ENCODE measurements around the gene RGS7.
"Not testable (repeated sequence)": the region's sequence is repeated elsewhere in the genome, so short reads cannot be mapped to it uniquely, and the experiment has no call there.

RGS7 gene

DNA sequence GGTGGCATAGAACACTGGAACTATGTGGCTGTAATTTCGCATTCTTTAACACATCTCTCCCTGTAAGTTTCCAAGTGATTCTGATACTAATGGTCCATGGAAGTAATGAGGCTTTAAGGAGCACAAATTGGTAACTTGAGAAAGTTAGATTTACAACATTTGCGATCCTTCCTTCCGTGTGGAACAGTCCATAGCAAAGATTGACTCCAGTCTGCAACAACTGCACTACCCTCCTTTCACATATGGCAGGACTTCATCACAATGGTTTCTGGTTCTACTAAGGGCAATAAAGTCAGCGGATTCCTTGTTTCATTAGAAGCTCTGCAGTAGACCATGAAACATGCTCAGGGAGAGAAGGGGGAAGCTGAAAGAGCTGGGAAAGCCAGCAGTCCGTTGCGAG lies 261.2 kb downstream of the RGS7 start:
- H2AK5ac ChIP-seq (ENCODE audit: low read depth, low read length) = no peak overlapping the region
- no peak overlapping the region for H3K18ac ChIP-seq (ENCODE audit: low read length)
- H3K4me2 ChIP-seq (ENCODE audit: insufficient read depth, low read length, poor library complexity, severe bottlenecking) = no peak overlapping the region
- no peak overlapping the region for H4K91ac ChIP-seq (ENCODE audit: low read depth, low read length, poor library complexity)
- no peak overlapping the region for H4K8ac ChIP-seq (ENCODE audit: low read depth, low read length)
- no peak overlapping the region for H3K4me3 ChIP-seq (ENCODE audit: low read length in 2 of 2)
- H3K9ac ChIP-seq (ENCODE audit: low read depth, low read length, poor library complexity) = no peak overlapping the region
- H2BK120ac ChIP-seq (ENCODE audit: low read depth, low read length) = no peak overlapping the region
- H3K27me3 ChIP-seq (ENCODE audit: control insufficient read depth in 3 of 3, insufficient read depth in 3 of 3, low read depth in 1 of 3, low read length in 3 of 3) = no peaks in the 10 kb centered on the region
- H3K9me3 ChIP-seq (replicated peaks in 1 of 2; ENCODE audit: control insufficient read depth in 2 of 2, insufficient read depth in 1 of 2, low read depth in 1 of 2, low read length in 2 of 2) = no peaks in the 10 kb centered on the region
- no peak for DNase-seq (ENCODE audit: low spot score)
- no peak overlapping the region for H2BK12ac ChIP-seq (ENCODE audit: low read length)
- H3K27ac ChIP-seq (replicated peaks; ENCODE audit: low read length) = no peak overlapping the region
- no peak overlapping the region for H3K4ac ChIP-seq (ENCODE audit: low read length)
- H3K14ac ChIP-seq (ENCODE audit: low read length) = no peak overlapping the region
- no peaks in the 10 kb centered on the region for H3K36me3 ChIP-seq (replicated peaks in 1 of 2; ENCODE audit: control insufficient read depth in 2 of 2, insufficient read depth in 2 of 2, low read length in 2 of 2)
- no peak overlapping the region for H2BK5ac ChIP-seq (ENCODE audit: low read length)
- H3K79me1 ChIP-seq (ENCODE audit: low read depth, low read length) = no peaks in the 10 kb centered on the region
- no peak overlapping the region for H3K23ac ChIP-seq (ENCODE audit: low read depth, low read length, poor library complexity)
- no peak overlapping the region for H2BK15ac ChIP-seq (ENCODE audit: low read length)
- H3K4me1 ChIP-seq (ENCODE audit: control insufficient read depth in 2 of 2, insufficient read depth in 1 of 2, low read depth in 1 of 2, low read length in 2 of 2) = no peaks in the 10 kb centered on the region
- no CpG with 5 or more reads among the region's 6 CpGs for WGBS, 2 donors (ENCODE audit: extremely low coverage in 2 of 2, insufficient read length in 2 of 2, insufficient replicate concordance in 1 of 2)
- no peak overlapping the region for H2AFZ ChIP-seq (ENCODE audit: low read length)

DNA sequence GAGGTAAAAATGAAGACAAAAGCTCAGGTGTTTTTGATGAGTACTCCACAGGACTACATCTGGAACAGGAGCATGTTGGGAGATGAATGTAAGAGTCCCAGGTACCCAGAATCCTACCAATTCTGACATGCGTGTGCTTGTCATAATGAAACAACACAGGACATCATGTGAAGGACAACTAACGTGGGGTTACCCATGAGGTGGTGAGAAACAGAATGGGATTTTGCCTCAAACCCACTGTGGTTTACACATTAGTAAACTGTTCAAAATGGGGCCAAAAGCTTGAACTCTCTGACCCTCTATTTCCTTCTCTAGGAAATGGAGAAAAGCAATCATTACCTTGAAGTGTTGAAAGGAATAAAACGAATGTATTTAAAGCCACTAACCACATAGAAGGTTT lies 266.2 kb downstream of the RGS7 start:
- Histone ChIP-seq H2BK5ac (ENCODE audit: low read length) (no peak overlapping the region), H4K8ac (ENCODE audit: low read depth, low read length) (no peak overlapping the region), H3K27me3 (ENCODE audit: control insufficient read depth in 3 of 3, insufficient read depth in 3 of 3, low read depth in 1 of 3, low read length in 3 of 3) (no peaks in the 10 kb centered on the region), H3K27ac (replicated peaks; ENCODE audit: low read length) (no peak overlapping the region), H3K18ac (ENCODE audit: low read length) (no peak overlapping the region), H3K23ac (ENCODE audit: low read depth, low read length, poor library complexity) (no peak overlapping the region), H3K9ac (ENCODE audit: low read depth, low read length, poor library complexity) (no peak overlapping the region), H2AFZ (ENCODE audit: low read length) (no peak overlapping the region), H4K91ac (ENCODE audit: low read depth, low read length, poor library complexity) (no peak overlapping the region), H3K79me1 (ENCODE audit: low read depth, low read length) (no peaks in the 10 kb centered on the region), H3K36me3 (replicated peaks in 1 of 2; ENCODE audit: control insufficient read depth in 2 of 2, insufficient read depth in 2 of 2, low read length in 2 of 2) (no peaks in the 10 kb centered on the region), H3K4me2 (ENCODE audit: insufficient read depth, low read length, poor library complexity, severe bottlenecking) (no peak overlapping the region), H2BK15ac (ENCODE audit: low read length) (no peak overlapping the region), H3K4me1 (ENCODE audit: control insufficient read depth in 2 of 2, insufficient read depth in 1 of 2, low read depth in 1 of 2, low read length in 2 of 2) (no peaks in the 10 kb centered on the region), H3K14ac (ENCODE audit: low read length) (no peak overlapping the region), H2AK5ac (ENCODE audit: low read depth, low read length) (no peak overlapping the region), H3K4ac (ENCODE audit: low read length) (no peak overlapping the region), H3K9me3 (replicated peaks in 1 of 2; ENCODE audit: control insufficient read depth in 2 of 2, insufficient read depth in 1 of 2, low read depth in 1 of 2, low read length in 2 of 2) (no peaks in the 10 kb centered on the region), H3K4me3 (ENCODE audit: low read length in 2 of 2) (no peak overlapping the region), H2BK12ac (ENCODE audit: low read length) (no peak overlapping the region), H2BK120ac (ENCODE audit: low read depth, low read length) (no peak overlapping the region)
- no peak for DNase-seq (ENCODE audit: low spot score)
- WGBS, 2 donors (ENCODE audit: extremely low coverage in 2 of 2, insufficient read length in 2 of 2, insufficient replicate concordance in 1 of 2) = no CpG with 5 or more reads among the region's 3 CpGs

DNA sequence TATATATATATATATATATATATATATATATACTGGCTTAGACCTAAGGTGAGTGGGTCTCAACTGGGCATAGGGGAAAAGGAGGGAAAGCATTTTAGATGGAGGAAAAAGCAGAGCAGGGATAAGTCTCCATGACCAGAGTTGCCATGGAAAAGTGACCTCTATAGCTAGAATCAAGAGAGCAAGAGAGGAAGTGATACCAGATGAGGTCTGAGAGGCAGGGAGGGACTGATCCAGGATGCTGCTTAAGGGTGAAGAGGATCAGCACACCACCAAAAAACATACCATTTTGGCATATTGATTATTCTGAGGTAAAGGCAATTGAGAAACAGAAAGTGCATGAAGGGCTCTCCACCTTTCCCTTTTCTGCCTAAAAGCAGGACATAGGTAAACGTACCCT lies 267.9 kb downstream of the RGS7 start:
- not testable (repeated sequence) for H3K4ac ChIP-seq (ENCODE audit: low read length); H2AFZ ChIP-seq (ENCODE audit: low read length); H3K4me3 ChIP-seq (ENCODE audit: low read length in 2 of 2); H3K4me2 ChIP-seq (ENCODE audit: insufficient read depth, low read length, poor library complexity, severe bottlenecking); H2AK5ac ChIP-seq (ENCODE audit: low read depth, low read length); H2BK15ac ChIP-seq (ENCODE audit: low read length); H3K36me3 ChIP-seq (replicated peaks in 1 of 2; ENCODE audit: control insufficient read depth in 2 of 2, insufficient read depth in 2 of 2, low read length in 2 of 2); H3K18ac ChIP-seq (ENCODE audit: low read length); H3K23ac ChIP-seq (ENCODE audit: low read depth, low read length, poor library complexity); H4K91ac ChIP-seq (ENCODE audit: low read depth, low read length, poor library complexity); H3K14ac ChIP-seq (ENCODE audit: low read length); H3K27me3 ChIP-seq (ENCODE audit: control insufficient read depth in 3 of 3, insufficient read depth in 3 of 3, low read depth in 1 of 3, low read length in 3 of 3); H2BK5ac ChIP-seq (ENCODE audit: low read length); H3K79me1 ChIP-seq (ENCODE audit: low read depth, low read length); H3K27ac ChIP-seq (replicated peaks; ENCODE audit: low read length); H3K4me1 ChIP-seq (ENCODE audit: control insufficient read depth in 2 of 2, insufficient read depth in 1 of 2, low read depth in 1 of 2, low read length in 2 of 2); H3K9ac ChIP-seq (ENCODE audit: low read depth, low read length, poor library complexity); H2BK120ac ChIP-seq (ENCODE audit: low read depth, low read length); H3K9me3 ChIP-seq (replicated peaks in 1 of 2; ENCODE audit: control insufficient read depth in 2 of 2, insufficient read depth in 1 of 2, low read depth in 1 of 2, low read length in 2 of 2); H2BK12ac ChIP-seq (ENCODE audit: low read length); H4K8ac ChIP-seq (ENCODE audit: low read depth, low read length); DNase-seq (ENCODE audit: low spot score)
- WGBS, 2 donors (ENCODE audit: extremely low coverage in 2 of 2, insufficient read length in 2 of 2, insufficient replicate concordance in 1 of 2) = no CpG with 5 or more reads among the region's 1 CpG

- not testable (repeated sequence) for H3K18ac ChIP-seq (ENCODE audit: low read length); H3K14ac ChIP-seq (ENCODE audit: low read length); H3K9me3 ChIP-seq (replicated peaks in 1 of 2; ENCODE audit: control insufficient read depth in 2 of 2, insufficient read depth in 1 of 2, low read depth in 1 of 2, low read length in 2 of 2); H2BK120ac ChIP-seq (ENCODE audit: low read depth, low read length); H2AFZ ChIP-seq (ENCODE audit: low read length); H3K36me3 ChIP-seq (replicated peaks in 1 of 2; ENCODE audit: control insufficient read depth in 2 of 2, insufficient read depth in 2 of 2, low read length in 2 of 2); H2BK12ac ChIP-seq (ENCODE audit: low read length); DNase-seq (ENCODE audit: low spot score); H4K8ac ChIP-seq (ENCODE audit: low read depth, low read length); H3K27ac ChIP-seq (replicated peaks; ENCODE audit: low read length); H2AK5ac ChIP-seq (ENCODE audit: low read depth, low read length); H2BK5ac ChIP-seq (ENCODE audit: low read length); H3K4me3 ChIP-seq (ENCODE audit: low read length in 2 of 2); H3K23ac ChIP-seq (ENCODE audit: low read depth, low read length, poor library complexity); H3K4me2 ChIP-seq (ENCODE audit: insufficient read depth, low read length, poor library complexity, severe bottlenecking); H3K27me3 ChIP-seq (ENCODE audit: control insufficient read depth in 3 of 3, insufficient read depth in 3 of 3, low read depth in 1 of 3, low read length in 3 of 3); H3K9ac ChIP-seq (ENCODE audit: low read depth, low read length, poor library complexity); H3K79me1 ChIP-seq (ENCODE audit: low read depth, low read length); H2BK15ac ChIP-seq (ENCODE audit: low read length); H3K4ac ChIP-seq (ENCODE audit: low read length); H3K4me1 ChIP-seq (ENCODE audit: control insufficient read depth in 2 of 2, insufficient read depth in 1 of 2, low read depth in 1 of 2, low read length in 2 of 2); H4K91ac ChIP-seq (ENCODE audit: low read depth, low read length, poor library complexity)
- WGBS, 2 donors (ENCODE audit: extremely low coverage in 2 of 2, insufficient read length in 2 of 2, insufficient replicate concordance in 1 of 2) = no CpG with 5 or more reads among the region's 2 CpGs
Observed at GRCh38 chr1:241088075-241088474, 268.9 kb downstream of the RGS7 start.
